CD14-positive monocyte (primary cell): Measurements from ENCODE around the gene KEL. TPM values are rescaled to one million over a fixed set of nuclear protein-coding genes. Genes with fewer than 3 reads are reported as not detected.

Source experiments
- DNase-seq, 3 donors: peaks; one replicate each; pipeline ENCODE4 v3.0.0-alpha.2; 2011 to 2022
- H2AFZ ChIP-seq: 2 replicates; pipeline ENCODE4 v1.6.0; 2012; ENCODE audit warnings: mild to moderate bottlenecking, low read depth, low read length, inconsistent platforms; ENCODE audit not compliant: insufficient read depth, poor library complexity, severe bottlenecking
- H3K27ac ChIP-seq, 2 donors: 1 replicate in 1 of 2; 2 replicates in 1 of 2; pipeline ENCODE4 v1.5.1; 2012 to 2013; ENCODE audit warnings: low read length in 2 of 2, control low read depth in 1 of 2, inconsistent platforms in 1 of 2, low read depth in 1 of 2, mild to moderate bottlenecking in 1 of 2
- H3K27me3 ChIP-seq, 2 donors: one replicate each; pipeline versions ENCODE4 v1.6.0 to v1.6.1; 2011 to 2013; ENCODE audit warnings: low read length in 2 of 2; ENCODE audit not compliant: control insufficient read depth in 2 of 2, insufficient read depth in 2 of 2
- H3K36me3 ChIP-seq, 2 donors: replicated peaks in 1 of 2; 1 replicate in 1 of 2; 2 replicates in 1 of 2; pipeline versions ENCODE4 v1.5.1 to v1.6.1; 2012 to 2013; ENCODE audit warnings: low read length in 2 of 2, control low read depth in 1 of 2, inconsistent platforms in 1 of 2, mild to moderate bottlenecking in 1 of 2; ENCODE audit not compliant: insufficient read depth in 2 of 2, control insufficient read depth in 1 of 2
- H3K4me1 ChIP-seq, 2 donors: 1 replicate in 1 of 2; 2 replicates in 1 of 2; pipeline versions ENCODE4 v1.5.1 to v1.6.1; 2012 to 2013; ENCODE audit warnings: low read length in 2 of 2, control low read depth in 1 of 2, inconsistent platforms in 1 of 2, mild to moderate bottlenecking in 1 of 2, moderate library complexity in 1 of 2; ENCODE audit not compliant: insufficient read depth in 2 of 2, control insufficient read depth in 1 of 2
- H3K4me2 ChIP-seq: replicated peaks from 2 replicates; pipeline ENCODE3; 2012; ENCODE audit warnings: low read length, moderate library complexity, mild to moderate bottlenecking; ENCODE audit not compliant: poor library complexity, severe bottlenecking; ENCODE audit errors: extremely low read depth
- H3K4me3 ChIP-seq, 3 experiments: fragments of 200-600 bp in 1 of 3; sonication (generic) in 1 of 3; replicated peaks in 1 of 3; 1 replicate in 2 of 3; 2 replicates in 1 of 3; pipeline ENCODE4 v1.5.1; 2011 to 2013; ENCODE audit warnings: low read length in 3 of 3, mild to moderate bottlenecking in 3 of 3, control low read depth in 2 of 3, low read depth in 2 of 3, inconsistent platforms in 1 of 3, moderate library complexity in 1 of 3
- H3K79me2 ChIP-seq: 2 replicates; pipeline ENCODE4 v1.6.0; 2012; ENCODE audit warnings: mild to moderate bottlenecking, control low read depth, inconsistent platforms, low read length, moderate library complexity; ENCODE audit not compliant: insufficient read depth
- H3K9ac ChIP-seq: 2 replicates; pipeline ENCODE4 v1.6.0; 2017; ENCODE audit warnings: low read length, mild to moderate bottlenecking; ENCODE audit not compliant: insufficient read depth, poor library complexity, severe bottlenecking
- H3K9me3 ChIP-seq, 2 donors: replicated peaks in 1 of 2; 1 replicate in 1 of 2; 2 replicates in 1 of 2; pipeline versions ENCODE4 v1.5.1 to v1.6.1; 2012 to 2013; ENCODE audit warnings: low read length in 2 of 2, control low read depth in 1 of 2; ENCODE audit not compliant: control insufficient read depth in 1 of 2, insufficient read depth in 1 of 2
- H4K20me1 ChIP-seq: 2 replicates; pipeline ENCODE4 v1.6.0; 2012; ENCODE audit warnings: mild to moderate bottlenecking, low read length, control low read depth, moderate library complexity; ENCODE audit not compliant: insufficient read depth
- H3K27ac Mint-ChIP-seq, 7 donors: one replicate each; pipeline ENCODE4 v1.8.0; 2020; ENCODE audit warnings: mild to moderate bottlenecking in 7 of 7, mixed read lengths in 7 of 7, moderate library complexity in 6 of 7, inconsistent platforms in 2 of 7
- H3K27me3 Mint-ChIP-seq, 3 donors: one replicate each; pipeline ENCODE4 v1.8.0; 2021 to 2022; ENCODE audit warnings: low read depth in 3 of 3, mild to moderate bottlenecking in 3 of 3, mixed read lengths in 3 of 3, moderate library complexity in 3 of 3, inconsistent platforms in 1 of 3
- H3K36me3 Mint-ChIP-seq, 2 donors: one replicate each; pipeline ENCODE4 v1.8.0; 2020; ENCODE audit warnings: mixed read lengths in 2 of 2, inconsistent platforms in 1 of 2, mild to moderate bottlenecking in 1 of 2
- H3K4me1 Mint-ChIP-seq: one replicate; pipeline ENCODE4 v1.8.0; 2020; ENCODE audit warnings: mild to moderate bottlenecking, mixed read lengths
- H3K4me3 Mint-ChIP-seq, 2 donors: one replicate each; pipeline ENCODE4 v1.8.0; 2020; ENCODE audit warnings: mild to moderate bottlenecking in 2 of 2, mixed read lengths in 2 of 2, moderate library complexity in 1 of 2
- H3K9me3 Mint-ChIP-seq, 7 donors: one replicate each; pipeline ENCODE4 v1.8.0; 2020 to 2022; ENCODE audit warnings: mixed read lengths in 7 of 7, mild to moderate bottlenecking in 6 of 7, moderate library complexity in 6 of 7, inconsistent platforms in 2 of 7
- WGBS: methylation state at CpG from one replicate; pipeline ENCODE4 v1.1.5; 2013; ENCODE audit warnings: missing lambda C conversion rate; ENCODE audit not compliant: insufficient coverage; 5-methylcytosine and 5-hydroxymethylcytosine counted together
- intact Hi-C, 2 donors: fragments of 100-400 bp; cut with micrococcal nuclease; formaldehyde crosslinking; loops; one replicate each; pipeline versions ENCODE4 v1.15.0 to v1.15.1; 2023
- polyA plus RNA-seq, 3 donors: library from polyadenylated mRNA; depleted of rRNA in 1 of 3; unstranded in 2 of 3; stranded (reverse) in 1 of 3; fragments of 300-500 nt in 2 of 3; fragments of >200 nt in 1 of 3; fragmentation: Illumina TruSeq in 2 of 3; gene quantifications; 1 replicate in 2 of 3; 2 replicates in 1 of 3; pipeline ENCODE4 v1.2.3, GENCODE V29; 2012 to 2021
- TF ChIP-seq, protein P1 (sequence below): fragments of 200-600 bp; IDR thresholded peaks from one replicate; pipeline ENCODE4 v1.8.0; 2022; ENCODE audit warnings: antibody characterized with exemption, mild to moderate bottlenecking

KEL gene
- polyA plus RNA-seq, 3 donors = 2.5 TPM; not detected in 2

DNA sequence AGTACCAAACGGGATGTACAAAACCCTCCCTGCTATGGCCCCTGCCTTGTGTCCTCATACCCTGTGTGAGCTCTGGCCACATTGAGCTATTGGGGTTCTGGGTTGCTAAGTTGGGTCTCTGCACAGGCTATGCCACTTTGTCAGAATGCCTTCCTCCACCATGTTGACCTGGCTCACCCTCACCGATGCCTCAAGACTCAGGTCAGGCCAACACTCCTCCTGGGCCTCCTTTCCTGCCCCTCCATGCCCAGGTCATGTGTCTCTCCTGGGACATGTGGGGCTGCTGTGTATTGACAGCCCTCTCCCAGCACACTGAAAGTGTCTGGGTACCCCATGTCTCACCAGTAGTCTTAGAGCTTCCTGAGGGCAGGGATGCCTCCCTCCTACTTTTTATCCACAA lies 43.3 kb downstream of the KEL start:
- intact Hi-C loops = no loop called here

DNA sequence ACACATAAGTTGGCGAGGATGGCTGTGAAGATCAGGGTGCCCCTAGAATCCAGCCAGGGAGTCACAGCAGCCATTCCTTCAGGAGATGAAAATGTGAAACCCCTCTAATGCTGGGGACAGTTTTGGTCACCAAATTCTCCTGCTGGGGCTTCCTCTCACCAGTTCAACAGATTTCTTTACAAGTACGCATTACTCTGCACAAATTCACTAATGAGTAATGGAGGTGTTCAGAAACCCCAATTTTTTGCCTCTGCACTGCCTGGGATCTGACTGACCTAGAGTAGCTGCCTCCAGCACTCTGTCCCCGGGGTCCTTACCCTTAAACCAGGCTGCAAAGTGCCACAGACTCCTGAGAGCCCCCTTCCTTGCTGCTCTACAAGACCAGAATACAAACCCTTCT lies 44.7 kb downstream of the KEL start:
- no peaks in the 10 kb centered on the region for H4K20me1 ChIP-seq
- H3K9ac ChIP-seq = no peak overlapping the region
- TF ChIP-seq, protein P1, sequence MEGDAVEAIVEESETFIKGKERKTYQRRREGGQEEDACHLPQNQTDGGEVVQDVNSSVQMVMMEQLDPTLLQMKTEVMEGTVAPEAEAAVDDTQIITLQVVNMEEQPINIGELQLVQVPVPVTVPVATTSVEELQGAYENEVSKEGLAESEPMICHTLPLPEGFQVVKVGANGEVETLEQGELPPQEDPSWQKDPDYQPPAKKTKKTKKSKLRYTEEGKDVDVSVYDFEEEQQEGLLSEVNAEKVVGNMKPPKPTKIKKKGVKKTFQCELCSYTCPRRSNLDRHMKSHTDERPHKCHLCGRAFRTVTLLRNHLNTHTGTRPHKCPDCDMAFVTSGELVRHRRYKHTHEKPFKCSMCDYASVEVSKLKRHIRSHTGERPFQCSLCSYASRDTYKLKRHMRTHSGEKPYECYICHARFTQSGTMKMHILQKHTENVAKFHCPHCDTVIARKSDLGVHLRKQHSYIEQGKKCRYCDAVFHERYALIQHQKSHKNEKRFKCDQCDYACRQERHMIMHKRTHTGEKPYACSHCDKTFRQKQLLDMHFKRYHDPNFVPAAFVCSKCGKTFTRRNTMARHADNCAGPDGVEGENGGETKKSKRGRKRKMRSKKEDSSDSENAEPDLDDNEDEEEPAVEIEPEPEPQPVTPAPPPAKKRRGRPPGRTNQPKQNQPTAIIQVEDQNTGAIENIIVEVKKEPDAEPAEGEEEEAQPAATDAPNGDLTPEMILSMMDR = no peak
- no peak overlapping the region for H3K27ac Mint-ChIP-seq
- 100% methylated on average over 2 of the region's 3 CpGs for WGBS
- H3K4me3 ChIP-seq = no peak overlapping the region
- H3K4me3 Mint-ChIP-seq = no peak overlapping the region
- H2AFZ ChIP-seq = no peak overlapping the region
- peaks cover 4 to 16% (median 5%) of the 10 kb centered on the region in 3 donors for H3K27me3 Mint-ChIP-seq
- H3K4me1 Mint-ChIP-seq = peaks cover 7% of the 10 kb centered on the region
- H3K4me2 ChIP-seq = no peak overlapping the region
- H3K27me3 ChIP-seq = no peaks in the 10 kb centered on the region
- H3K36me3 ChIP-seq = no peaks in the 10 kb centered on the region
- H3K9me3 ChIP-seq = no peaks in the 10 kb centered on the region
- no peaks in the 10 kb centered on the region for H3K4me1 ChIP-seq
- H3K79me2 ChIP-seq = no peaks in the 10 kb centered on the region
- no peak overlapping the region for H3K27ac ChIP-seq
- DNase-seq = no peak
- intact Hi-C loops = no loop called here
- H3K9me3 Mint-ChIP-seq = peaks cover 0 to 2% (median 0%) of the 10 kb centered on the region in 7 donors
- no peaks in the 10 kb centered on the region for H3K36me3 Mint-ChIP-seq

More for the DNA sequence above, 43.3 kb downstream of the KEL start:
- H3K27me3 ChIP-seq = no peaks in the 10 kb centered on the region
- TF ChIP-seq, protein P1 = no peak
- peaks cover 2 to 14% (median 2%) of the 10 kb centered on the region in 3 donors for H3K27me3 Mint-ChIP-seq
- WGBS = no CpG with 5 or more reads among the region's 2 CpGs
- no peak overlapping the region for H3K4me3 ChIP-seq
- H4K20me1 ChIP-seq = no peaks in the 10 kb centered on the region
- no peaks in the 10 kb centered on the region for H3K36me3 ChIP-seq
- DNase-seq = no peak
- H3K4me1 ChIP-seq = no peaks in the 10 kb centered on the region
- H3K4me1 Mint-ChIP-seq = peaks cover under 1% of the 10 kb centered on the region
- H2AFZ ChIP-seq = no peak overlapping the region
- H3K27ac ChIP-seq = no peak overlapping the region
- H3K36me3 Mint-ChIP-seq = no peaks in the 10 kb centered on the region
- no peaks in the 10 kb centered on the region for H3K9me3 ChIP-seq
- no peak overlapping the region for H3K4me2 ChIP-seq
- peaks cover 0 to 2% (median 0%) of the 10 kb centered on the region in 7 donors for H3K9me3 Mint-ChIP-seq
- H3K4me3 Mint-ChIP-seq = no peak overlapping the region
- no peak overlapping the region for H3K27ac Mint-ChIP-seq
- H3K79me2 ChIP-seq = no peaks in the 10 kb centered on the region
- H3K9ac ChIP-seq = no peak overlapping the region
